ENCODE data around the gene GLIS1. TPM values are rescaled to one million over a fixed set of nuclear protein-coding genes. Genes with fewer than 3 reads are reported as not detected.

Gene GLIS1
- total RNA-seq, 2 donors from 2014 or later: 0.16 TPM; not detected in 1

DNA sequence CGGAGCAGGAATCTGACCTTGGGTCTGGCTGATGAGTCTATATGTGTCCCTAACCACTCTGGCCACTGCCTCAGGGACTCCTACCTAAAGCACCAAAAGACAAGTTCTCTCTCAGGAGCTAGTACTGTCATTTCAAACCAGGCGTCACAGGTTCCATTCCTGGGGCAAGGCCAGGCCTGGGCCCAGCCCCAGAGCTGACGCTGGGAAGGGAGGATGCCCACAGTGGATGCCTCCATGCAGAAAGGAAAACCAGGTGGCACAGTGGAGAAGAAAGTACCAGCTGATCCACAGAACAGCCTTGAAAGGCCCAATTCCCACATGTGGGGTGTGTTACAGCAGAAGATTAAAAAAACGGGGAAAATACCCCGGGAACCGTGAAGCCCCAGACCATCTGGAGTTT is 202.4 kb downstream of the GLIS1 start:
- intact Hi-C loops (cut with DNase I): no loop called here
- DNase-seq: no peak
- no peak for TF ChIP-seq CTCF (IDR thresholded peaks at IDR 0.05)
- no peaks in the 10 kb centered on the region for H3K36me3 ChIP-seq
- no peaks in the 10 kb centered on the region for H3K4me1 ChIP-seq
- H3K4me3 ChIP-seq: no peak overlapping the region
- no peak overlapping the region for H3K27ac ChIP-seq
- H3K27me3 ChIP-seq: no peaks in the 10 kb centered on the region
- H3K9ac ChIP-seq (ENCODE audit: low read depth in 2 of 2, low read length in 2 of 2): no peak overlapping the region
- H3K9me3 ChIP-seq: no peaks in the 10 kb centered on the region

GRCh38 chr1:53535846-53536245 is 203.1 kb downstream of the GLIS1 start:
- Histone ChIP-seq H3K27ac (no peak overlapping the region), H3K27me3 (no peaks in the 10 kb centered on the region), H3K9ac (ENCODE audit: low read depth in 2 of 2, low read length in 2 of 2) (no peak overlapping the region), H3K36me3 (no peaks in the 10 kb centered on the region), H3K4me1 (no peaks in the 10 kb centered on the region), H3K4me3 (no peak overlapping the region), H3K9me3 (no peaks in the 10 kb centered on the region)
- intact Hi-C loops (cut with DNase I): no loop called here
- TF ChIP-seq CTCF (IDR thresholded peaks at IDR 0.05): no peak
- DNase-seq: no peak

DNA sequence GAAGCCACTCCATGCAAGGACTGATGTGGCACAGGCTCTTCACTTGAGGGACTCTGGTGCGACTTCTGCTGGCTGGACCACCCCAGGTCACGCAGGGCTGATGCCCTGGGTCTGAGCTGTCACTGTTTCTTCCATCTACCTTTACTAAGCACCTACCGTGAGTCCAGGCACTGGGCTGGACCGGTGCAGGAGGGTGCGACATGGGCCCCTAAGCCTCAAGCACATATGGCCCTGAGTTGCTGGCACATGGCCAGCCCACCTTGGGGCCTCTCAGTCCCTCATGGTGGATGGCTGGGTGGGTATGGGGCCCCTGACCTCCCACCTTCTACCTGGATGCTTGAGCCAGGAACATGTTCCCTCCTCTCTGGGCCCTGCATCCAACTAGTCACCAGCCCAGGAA is 203.7 kb downstream of the GLIS1 start:
- Histone ChIP-seq H3K36me3 (no peaks in the 10 kb centered on the region), H3K4me3 (no peak overlapping the region), H3K27ac (no peak overlapping the region), H3K27me3 (no peaks in the 10 kb centered on the region), H3K9me3 (no peaks in the 10 kb centered on the region), H3K9ac (ENCODE audit: low read depth in 2 of 2, low read length in 2 of 2) (no peak overlapping the region), H3K4me1 (no peaks in the 10 kb centered on the region)
- intact Hi-C loops (cut with DNase I): no loop called here
- TF ChIP-seq CTCF (IDR thresholded peaks at IDR 0.05): no peak
- no peak for DNase-seq

DNA sequence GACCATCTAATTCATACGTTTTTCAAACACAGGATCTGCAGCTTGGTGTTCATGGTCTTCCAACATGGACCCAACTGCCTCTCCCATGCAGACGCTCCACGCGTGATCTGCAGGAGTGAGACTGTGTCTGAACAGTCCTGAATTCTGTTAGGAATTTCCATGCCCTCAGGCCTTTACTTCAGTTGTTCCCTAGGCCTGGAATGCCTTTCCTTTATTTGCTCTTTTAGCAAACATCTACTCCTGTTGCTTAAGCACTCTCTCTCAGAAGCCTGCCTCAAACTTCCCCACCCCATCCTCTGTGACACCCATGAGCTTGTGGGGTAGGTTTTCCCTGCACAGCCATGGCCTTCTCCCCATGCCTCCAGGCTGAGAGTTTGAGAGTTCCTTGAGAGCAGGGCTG is 206.1 kb downstream of the GLIS1 start:
- H3K36me3 ChIP-seq: no peaks in the 10 kb centered on the region
- H3K4me3 ChIP-seq: no peak overlapping the region
- H3K9me3 ChIP-seq: no peaks in the 10 kb centered on the region
- intact Hi-C loops (cut with DNase I): no loop called here
- no peak for DNase-seq
- H3K27me3 ChIP-seq: no peaks in the 10 kb centered on the region
- no peaks in the 10 kb centered on the region for H3K4me1 ChIP-seq
- TF ChIP-seq CTCF (IDR thresholded peaks at IDR 0.05): no peak
- no peak overlapping the region for H3K9ac ChIP-seq (ENCODE audit: low read depth in 2 of 2, low read length in 2 of 2)
- H3K27ac ChIP-seq: no peak overlapping the region

GRCh38 chr1:53532377-53532776 is 206.6 kb downstream of the GLIS1 start:
- Histone ChIP-seq H3K36me3 (no peaks in the 10 kb centered on the region), H3K9me3 (no peaks in the 10 kb centered on the region), H3K4me1 (no peaks in the 10 kb centered on the region), H3K4me3 (no peak overlapping the region), H3K27me3 (no peaks in the 10 kb centered on the region), H3K9ac (ENCODE audit: low read depth in 2 of 2, low read length in 2 of 2) (no peak overlapping the region), H3K27ac (no peak overlapping the region)
- DNase-seq: no peak
- intact Hi-C loops (cut with DNase I): no loop called here
- TF ChIP-seq CTCF (IDR thresholded peaks at IDR 0.05): no peak

GRCh38 chr1:53530550-53530949 is 208.4 kb downstream of the GLIS1 start:
- intact Hi-C loops (cut with DNase I): no loop called here
- Histone ChIP-seq H3K36me3 (no peaks in the 10 kb centered on the region), H3K4me3 (no peak overlapping the region), H3K4me1 (no peaks in the 10 kb centered on the region), H3K9ac (ENCODE audit: low read depth in 2 of 2, low read length in 2 of 2) (no peak overlapping the region), H3K27me3 (no peaks in the 10 kb centered on the region), H3K27ac (no peak overlapping the region), H3K9me3 (no peaks in the 10 kb centered on the region)
- no peak for DNase-seq
- no peak for TF ChIP-seq CTCF (IDR thresholded peaks at IDR 0.05)
